Renal cortical epithelial cell (primary cell): ENCODE measurements around the gene DNAJA4. TPM values are rescaled to one million over a fixed set of nuclear protein-coding genes. Genes with fewer than 3 reads are reported as not detected.
A peak's percentile ranks its signal among the peaks of the same experiment; 100 is the strongest.

Experiments
- DNase-seq: peaks from one replicate; pipeline ENCODE4 v3.0.0-alpha.2; 2011; ENCODE audit warnings: low read depth
- total RNA-seq: library from RNA; depleted of rRNA; stranded (reverse); fragments of >200 nt; gene quantifications from 2 replicates; pipeline ENCODE4 v1.2.3, GENCODE V29; 2014

Gene DNAJA4
- total RNA-seq, 1 donor from 2014 or later, result 11.1 TPM

DNA sequence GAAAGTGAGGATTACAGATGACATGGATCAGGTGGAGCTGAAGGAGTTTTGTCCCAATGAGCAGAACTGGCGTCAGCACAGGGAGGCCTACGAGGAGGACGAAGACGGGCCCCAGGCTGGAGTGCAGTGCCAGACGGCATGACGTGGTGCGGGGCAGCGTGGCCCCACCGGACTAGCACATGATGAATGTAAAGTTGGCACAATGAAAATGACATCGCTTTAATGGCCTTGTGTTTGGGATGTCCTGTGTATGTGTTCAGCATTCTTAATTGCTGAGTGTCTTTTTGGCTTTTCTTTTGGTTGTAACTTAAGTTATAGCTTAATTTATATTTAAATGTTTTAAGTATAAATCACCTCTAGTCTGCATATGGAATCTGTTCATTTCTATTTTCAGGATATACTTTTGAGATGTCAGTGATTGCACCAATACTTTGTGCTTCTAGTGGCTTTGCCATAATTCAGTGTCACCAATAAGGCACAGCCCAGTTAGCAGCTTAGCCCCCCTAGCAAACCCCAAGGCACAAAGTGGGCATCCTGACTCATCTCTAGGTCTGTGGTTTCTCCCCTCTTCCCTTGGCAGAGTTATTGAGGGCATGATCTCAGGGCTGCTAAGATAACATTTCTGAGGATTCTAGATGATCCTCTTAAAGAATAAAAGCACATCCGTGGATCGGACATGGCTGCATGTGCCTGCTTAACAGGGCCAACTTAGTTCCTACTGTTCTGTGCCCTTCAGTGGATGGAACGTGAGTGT lies 16.1 kb downstream of the DNAJA4 start:
- DNase-seq, result no peak

DNA sequence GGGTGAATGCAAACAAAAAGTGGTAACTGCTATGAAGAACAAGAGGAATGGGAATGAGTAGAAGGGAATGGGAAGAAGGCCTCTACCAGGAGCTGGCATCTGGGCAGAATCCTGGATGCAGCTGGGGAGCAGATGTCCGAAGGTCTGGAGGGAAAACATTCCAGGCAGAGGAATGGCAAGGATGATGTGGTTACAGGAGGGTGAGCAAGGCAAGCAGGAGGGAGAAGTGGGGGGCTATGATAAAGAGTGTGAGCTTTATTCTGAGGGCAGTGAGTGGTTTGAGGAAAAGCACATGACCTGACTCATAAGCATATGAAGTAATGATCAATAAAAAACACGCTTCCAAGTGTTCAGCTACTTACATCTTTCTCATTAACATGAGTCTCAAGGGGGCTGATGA lies 18.0 kb downstream of the DNAJA4 start:
- DNase-seq, result no peak

GRCh38 chr15:78284758-78285157 lies 20.4 kb downstream of the DNAJA4 start:
- DNase-seq, result no peak

DNA sequence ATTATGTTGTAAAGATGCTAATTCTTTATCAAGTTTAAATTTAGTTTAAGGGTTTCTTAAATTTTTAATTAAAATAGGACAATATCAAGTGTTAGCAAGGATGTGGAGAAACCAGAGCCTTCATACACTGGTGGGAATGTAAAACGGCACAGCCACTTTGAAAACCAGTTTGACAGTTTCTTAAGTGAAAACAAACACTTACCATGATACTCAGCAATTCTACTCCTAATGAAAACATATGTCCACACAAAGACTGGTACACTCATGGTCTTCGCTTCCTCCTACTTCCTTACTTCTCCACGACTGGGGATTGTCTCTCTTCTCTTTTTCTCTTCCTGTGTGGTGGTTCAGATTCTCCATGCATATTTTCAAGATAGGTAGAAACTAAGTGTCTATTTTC lies 25.9 kb downstream of the DNAJA4 start:
- no peak for DNase-seq

DNA sequence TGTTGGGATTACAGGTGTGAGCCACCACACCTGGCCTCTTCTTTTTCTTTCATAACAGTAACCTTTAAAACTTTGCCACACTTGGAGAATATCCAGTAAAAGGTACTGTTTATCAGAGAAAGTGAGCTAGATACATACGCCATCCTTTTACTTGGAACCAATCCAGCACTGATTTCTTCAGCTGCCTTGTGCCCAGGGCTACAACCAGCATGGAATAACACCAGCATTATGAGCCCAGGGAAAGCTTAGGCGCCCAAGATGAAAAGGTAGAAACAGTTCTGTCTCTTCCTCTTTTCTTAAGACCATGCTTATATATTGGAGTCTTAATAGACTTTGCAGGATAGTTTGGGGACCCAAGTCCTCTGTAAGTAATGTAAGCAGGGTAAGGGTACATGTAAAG lies 26.7 kb downstream of the DNAJA4 start:
- no peak for DNase-seq

- peak; percentile 20 for DNase-seq
Observed at GRCh38 chr15:78291698-78292097, 27.3 kb downstream of the DNAJA4 start.

DNA sequence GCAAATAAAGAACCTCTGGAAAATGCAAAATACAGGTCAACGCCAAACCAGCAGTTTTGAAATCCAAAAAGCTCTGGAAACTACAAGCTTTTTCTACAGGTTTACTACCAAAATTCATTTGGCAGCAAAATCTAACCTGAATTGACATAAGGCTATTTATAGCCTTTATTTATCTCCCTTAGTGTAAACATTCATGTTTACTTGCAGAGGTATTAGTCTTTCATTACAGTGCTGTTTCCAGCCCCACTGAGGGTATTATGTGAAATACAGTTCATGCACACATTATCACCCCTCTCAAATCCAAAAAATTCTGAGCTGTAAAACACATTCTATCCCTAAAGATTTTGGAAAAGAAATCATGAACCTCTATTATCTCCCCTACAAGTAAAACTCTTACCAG lies 27.9 kb downstream of the DNAJA4 start:
- no peak for DNase-seq

GRCh38 chr15:78299101-78299930 lies 35.0 kb downstream of the DNAJA4 start, which contains the start of gene SKIC8:
SKIC8 (minus strand) TSS chr15:78299609; CDS start chr15:78295686, 3,923 bp downstream.
- DNase-seq, result peak; percentile 86

GRCh38 chr15:78301326-78301725 lies 37.0 kb downstream of the DNAJA4 start:
- no peak for DNase-seq

DNA sequence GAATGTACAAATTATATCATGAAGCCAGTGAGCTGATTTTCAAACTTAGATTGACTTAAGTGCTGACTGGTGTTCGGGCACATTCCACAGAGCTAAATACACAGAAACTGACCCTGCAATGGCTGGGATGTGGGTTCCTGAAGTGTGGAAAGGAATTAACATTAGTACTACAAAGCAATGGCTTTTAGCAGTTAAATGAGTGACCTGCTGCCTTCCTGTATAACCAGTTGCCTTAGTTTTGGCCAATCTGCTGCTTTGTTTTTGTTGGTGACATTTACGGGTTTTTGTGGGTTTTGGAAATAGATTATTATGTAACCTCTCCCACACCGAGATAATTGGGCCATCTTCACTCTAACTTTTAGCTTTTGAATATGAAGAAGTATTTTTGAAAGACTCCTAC lies 37.5 kb downstream of the DNAJA4 start:
- DNase-seq, result peak; percentile 59

GRCh38 chr15:78302579-78303312 lies 38.4 kb downstream of the DNAJA4 start:
- no peak for DNase-seq

DNA sequence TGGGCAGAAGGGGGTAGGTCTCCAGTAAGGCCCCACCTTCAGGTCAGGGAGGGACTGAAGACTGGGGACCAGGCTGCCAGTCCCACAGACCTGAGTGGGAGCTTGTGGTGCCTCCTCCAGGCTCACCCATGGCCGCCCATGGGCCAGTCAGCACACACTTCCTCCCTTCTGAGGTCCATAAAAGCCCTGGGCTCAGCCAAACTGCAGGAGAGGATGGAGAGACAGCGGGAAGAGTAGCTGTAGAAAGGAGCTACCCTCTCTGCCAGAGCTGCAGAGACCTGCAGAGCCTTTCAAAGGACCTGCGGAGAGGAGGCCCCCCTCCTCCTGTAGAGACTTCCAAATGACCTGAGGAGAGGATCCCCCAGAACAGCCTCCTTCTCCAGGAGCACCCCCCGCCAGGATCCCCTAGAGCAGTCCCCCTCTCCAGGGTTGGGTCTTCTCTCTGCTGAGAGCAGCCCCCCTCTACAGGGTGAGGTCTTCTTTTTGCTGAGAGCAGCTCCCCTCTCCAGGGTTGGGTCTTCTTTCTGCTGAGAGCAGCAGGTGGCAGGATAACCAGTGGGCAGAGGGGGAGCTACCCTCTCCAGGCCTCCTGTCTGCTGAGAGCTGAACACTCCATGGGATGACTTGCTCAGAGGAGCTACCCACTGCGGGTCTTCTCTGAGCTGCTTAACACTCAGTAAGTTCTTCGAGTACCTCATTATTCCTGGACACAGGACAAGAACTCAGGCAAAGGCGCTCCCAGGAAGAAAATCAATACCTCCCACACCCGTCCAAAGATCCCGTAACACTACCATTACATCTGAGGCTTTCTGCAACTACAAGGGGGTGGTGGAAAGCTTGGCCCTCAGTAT lies 40.1 kb downstream of the DNAJA4 start:
- DNase-seq, result no peak

DNA sequence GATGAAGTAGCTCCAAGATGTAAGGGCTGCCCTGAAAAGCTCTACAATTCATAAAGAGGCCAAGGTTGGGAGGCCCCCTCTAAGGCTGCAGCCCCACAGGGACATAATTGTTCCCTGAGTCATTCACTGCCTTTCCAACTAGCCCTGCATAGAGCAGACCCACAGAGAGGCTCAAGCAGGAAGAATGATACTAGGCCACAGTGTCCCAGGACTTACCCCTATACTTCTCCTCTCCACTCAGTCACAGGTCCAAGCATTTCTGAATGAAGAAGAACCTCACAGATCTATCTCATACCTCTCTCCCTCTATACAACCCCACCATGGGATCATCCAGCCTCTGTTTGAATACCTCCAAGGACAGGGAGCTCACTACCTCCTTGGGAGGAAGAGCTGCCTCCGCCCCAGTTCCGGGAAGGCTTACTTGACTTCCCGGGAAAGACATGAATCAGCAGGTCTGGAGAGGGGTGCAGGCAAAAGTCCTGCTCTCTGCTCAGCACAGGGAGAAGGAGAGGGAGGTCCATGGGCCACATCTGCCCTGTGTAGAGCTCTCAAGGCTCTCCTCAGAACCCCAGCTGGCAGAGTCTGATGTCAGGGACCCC lies 41.9 kb downstream of the DNAJA4 start:
- DNase-seq, result peak; percentile 56

DNA sequence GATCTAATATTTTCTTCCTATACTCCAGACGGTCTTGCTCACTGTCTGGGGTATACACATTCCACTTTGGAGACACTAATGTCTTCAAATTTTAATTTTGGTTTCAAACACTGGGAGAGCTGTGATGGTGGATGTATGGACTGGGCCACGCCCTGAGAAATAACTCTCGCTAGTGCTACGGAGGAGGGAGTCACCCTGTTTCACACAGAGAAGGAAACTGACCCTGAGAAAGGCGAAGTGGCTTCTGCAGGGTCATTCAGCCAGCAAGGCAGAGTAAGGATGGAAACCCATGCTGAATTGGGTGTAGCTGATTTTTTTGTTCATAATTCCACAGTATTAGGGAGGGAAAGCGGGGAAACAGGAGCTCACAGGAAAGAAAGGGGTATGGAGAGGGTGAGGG lies 43.6 kb downstream of the DNAJA4 start:
- DNase-seq, result no peak

DNA sequence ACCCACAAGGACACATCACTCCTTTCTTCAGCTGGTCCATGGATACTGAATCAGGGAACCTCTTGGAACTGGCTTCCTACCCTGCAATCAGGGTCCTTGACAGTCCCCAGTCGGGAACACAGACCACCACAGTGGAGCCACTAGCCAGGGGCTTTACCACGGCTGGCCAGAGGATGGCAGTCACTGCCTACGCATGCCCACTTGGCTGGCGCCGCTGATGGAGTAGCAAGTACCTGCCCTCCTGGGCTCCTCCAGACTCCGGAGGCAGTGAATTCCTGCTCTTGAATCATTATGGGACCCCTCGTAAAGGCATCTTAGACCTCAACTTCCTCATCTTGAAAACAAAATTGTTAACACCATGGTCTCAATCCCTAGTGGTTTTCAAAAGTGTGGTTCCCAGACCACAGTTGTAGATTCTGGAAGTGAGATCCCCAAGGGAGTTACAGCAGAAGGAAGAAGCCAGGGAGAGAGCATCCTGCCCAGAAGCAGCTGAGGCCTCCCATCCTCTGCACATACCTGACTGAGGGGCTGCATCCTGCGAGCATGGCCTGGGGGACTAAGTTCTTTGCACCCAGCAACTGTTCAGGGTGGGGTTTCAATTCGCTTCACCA lies 44.2 kb downstream of the DNAJA4 start:
- DNase-seq, result peak; percentile 33

GRCh38 chr15:78311292-78311691 lies 46.9 kb downstream of the DNAJA4 start:
- DNase-seq, result no peak

GRCh38 chr15:78312536-78312935 lies 48.2 kb downstream of the DNAJA4 start:
- DNase-seq, result no peak

- DNase-seq, result no peak
Observed at GRCh38 chr15:78312957-78313356, 48.6 kb downstream of the DNAJA4 start.

- no peak for DNase-seq
Observed at GRCh38 chr15:78313383-78313782, 49.0 kb downstream of the DNAJA4 start.

DNA sequence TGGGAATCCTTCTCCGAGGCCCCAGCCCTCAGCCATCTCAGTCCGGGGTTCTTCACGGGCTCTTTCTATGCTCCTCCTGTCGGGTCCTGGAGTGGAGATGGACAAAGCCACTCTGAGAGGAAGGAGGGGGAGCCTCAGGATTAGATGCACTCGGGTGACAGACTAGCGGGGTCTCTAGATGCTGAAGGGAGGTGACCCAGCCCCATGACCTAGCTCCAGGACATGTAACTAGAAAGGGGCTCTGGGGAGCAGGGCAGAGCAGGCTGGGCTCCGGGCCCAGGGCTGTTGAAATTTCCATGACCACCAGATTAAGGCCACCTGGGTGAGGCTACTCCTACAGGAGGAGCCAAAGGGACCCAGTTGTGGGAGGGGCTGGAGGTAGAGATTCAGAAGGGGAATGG lies 49.8 kb downstream of the DNAJA4 start:
- DNase-seq, result no peak
